OCI-LY3 (cell line): ENCODE data around the gene ADPRS.

ENCODE experiments used
- CTCF ChIP-seq: fragments of 200-600, 300-600 bp; sonication (generic); IDR thresholded peaks from 2 replicates; pipeline ENCODE4 v1.5.1; 2014; ENCODE audit warnings: antibody characterized with exemption, low read length, low read depth
- EZH2phosphoT487 ChIP-seq: fragments of 200-600 bp; shearing (Covaris generic); IDR thresholded peaks from 2 replicates; pipeline ENCODE4 v1.6.1; 2018; ENCODE audit warnings: antibody characterized with exemption, mixed run types, low read depth

- TF ChIP-seq CTCF (no peak), EZH2phosphoT487 (no peak)
Observed at GRCh38 chr1:36053978-36054377, 34.7 kb upstream of the ADPRS start.
